Pons (tissue), 1 donor: ENCODE results near the gene VMP1.
"Not testable (repeated sequence)": the region's sequence is repeated elsewhere in the genome, so short reads cannot be mapped to it uniquely, and the experiment has no call there.

Source experiments
- DNase-seq: peaks from one replicate; pipeline ENCODE4 v3.0.0-alpha.2; 2016; ENCODE audit warnings: low spot score

VMP1 gene

DNA sequence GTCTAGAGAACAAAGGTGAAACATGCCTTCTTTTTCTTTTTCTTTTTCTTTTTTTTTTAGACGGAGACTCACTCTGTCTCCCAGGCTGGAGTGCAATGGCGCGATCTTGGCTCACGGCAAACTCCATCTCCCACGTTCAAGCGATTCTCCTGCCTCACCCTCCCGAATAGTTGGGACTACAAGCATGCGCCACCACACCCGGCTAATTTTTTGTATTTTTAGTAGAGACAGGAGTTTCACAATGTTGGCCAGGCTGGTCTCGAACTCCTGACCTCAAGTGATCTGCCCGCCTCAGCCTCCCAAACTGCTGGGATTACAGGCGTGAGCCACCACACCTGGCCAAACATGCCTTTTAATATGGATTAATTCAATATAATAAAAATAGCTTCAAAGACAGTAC, 47.6 kb downstream of the VMP1 start:
- not testable (repeated sequence) for DNase-seq

- no peak for DNase-seq
Measured at GRCh38 chr17:59756236-59756818, 48.9 kb downstream of the VMP1 start.

DNA sequence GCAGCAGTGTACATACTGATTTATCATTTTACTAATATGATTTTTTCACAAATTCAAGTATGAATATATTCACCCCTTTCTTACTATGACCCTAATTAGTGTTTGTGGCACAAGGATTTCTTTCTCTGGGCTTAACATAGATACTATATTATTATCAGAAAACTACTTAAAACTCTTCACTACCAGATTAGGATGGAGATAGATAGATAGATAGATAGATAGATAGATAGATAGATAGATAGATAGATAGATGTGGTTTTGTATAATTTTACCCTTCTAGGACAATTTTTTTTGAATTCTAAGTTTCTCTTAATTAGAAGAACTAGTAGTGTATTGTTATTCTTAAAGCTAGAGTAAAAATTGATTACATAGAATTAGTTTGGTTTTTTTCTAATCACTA, 49.6 kb downstream of the VMP1 start:
- no peak for DNase-seq

- no peak for DNase-seq
Measured at GRCh38 chr17:59757470-59757869, 50.0 kb downstream of the VMP1 start.

- no peak for DNase-seq
Measured at GRCh38 chr17:59757881-59758385, 50.5 kb downstream of the VMP1 start.

DNA sequence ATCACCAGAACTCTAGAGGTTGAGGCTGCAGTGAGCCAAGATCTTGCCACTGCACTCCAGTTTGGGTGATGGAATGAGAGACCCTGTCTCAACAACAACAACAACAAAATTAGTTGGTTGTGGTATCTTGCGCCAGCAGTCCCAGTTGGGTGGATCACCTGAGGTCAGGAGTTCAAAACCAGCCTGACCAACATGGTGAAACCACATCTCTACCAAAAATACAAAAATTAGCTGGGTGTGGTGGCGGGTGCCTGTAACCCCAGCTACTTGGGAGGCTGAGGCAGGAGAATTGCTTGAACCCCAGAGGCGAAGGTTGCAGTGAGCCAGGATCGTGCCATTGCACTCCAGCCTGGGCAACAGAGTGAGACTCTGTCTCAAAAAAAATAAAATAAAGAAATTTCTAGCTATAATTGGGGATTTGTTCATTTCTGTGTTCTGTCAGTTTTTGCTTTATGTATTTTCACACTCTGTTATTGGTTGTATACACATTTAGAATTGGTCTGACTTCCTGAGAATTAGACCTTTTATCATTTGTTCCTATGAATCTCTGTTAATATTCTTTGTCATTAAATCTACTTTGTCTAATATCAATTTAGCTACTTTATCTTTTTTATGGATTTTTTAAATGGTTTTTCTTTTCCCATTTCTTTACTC, 51.7 kb downstream of the VMP1 start:
- DNase-seq, result not testable (repeated sequence)

GRCh38 chr17:59760160-59760559, 52.7 kb downstream of the VMP1 start:
- no peak for DNase-seq

GRCh38 chr17:59761385-59762048, 54.1 kb downstream of the VMP1 start:
- no peak for DNase-seq

GRCh38 chr17:59762049-59762823, 54.8 kb downstream of the VMP1 start:
- no peak for DNase-seq

DNA sequence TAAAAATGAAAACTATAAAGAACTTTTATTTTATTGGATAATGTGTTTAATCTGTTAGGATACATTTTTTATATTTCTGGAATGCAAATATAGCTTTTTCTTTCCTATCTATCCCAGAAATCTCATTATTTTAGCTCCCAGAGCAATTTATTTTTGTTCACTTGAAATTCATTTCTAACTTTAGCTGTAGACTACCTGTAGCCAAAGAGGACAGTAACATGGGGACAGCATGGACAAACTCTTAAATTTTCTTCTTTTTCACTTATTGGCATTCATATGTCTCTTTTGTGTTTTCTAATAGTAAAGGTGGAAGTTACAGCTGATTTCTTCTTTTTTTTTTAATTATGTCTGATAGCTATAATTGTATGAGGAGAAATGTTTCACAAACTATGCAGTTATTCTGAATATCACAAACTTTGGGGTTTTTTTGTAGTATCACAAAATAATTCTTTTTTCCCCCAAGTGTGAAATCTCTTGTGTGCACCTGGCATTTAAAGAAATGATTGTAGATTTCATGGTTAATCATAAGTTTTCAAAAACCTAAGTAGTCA, 55.4 kb downstream of the VMP1 start:
- DNase-seq, result no peak

DNA sequence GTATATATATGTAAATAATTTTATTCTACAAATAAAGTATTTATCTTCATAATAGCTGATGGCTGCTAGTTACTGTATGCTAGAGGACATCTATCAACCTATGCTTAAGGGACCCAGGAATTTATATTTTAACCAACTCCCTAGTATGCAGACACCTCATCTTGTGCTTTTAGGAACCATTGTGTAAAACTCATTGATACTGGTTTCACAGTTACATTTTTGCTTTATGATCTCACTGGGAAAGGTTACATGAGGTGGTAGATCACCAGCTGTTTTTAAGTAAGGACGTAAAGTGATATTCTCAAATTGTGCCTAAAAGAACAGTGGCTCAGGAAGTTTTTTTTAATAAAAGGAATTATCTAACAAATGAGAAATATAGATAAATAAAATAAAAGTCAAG, 56.4 kb downstream of the VMP1 start:
- no peak for DNase-seq

- no peak for DNase-seq
Measured at GRCh38 chr17:59764292-59764741, 56.9 kb downstream of the VMP1 start.

- DNase-seq, result no peak
Measured at GRCh38 chr17:59765038-59765437, 57.6 kb downstream of the VMP1 start.

DNA sequence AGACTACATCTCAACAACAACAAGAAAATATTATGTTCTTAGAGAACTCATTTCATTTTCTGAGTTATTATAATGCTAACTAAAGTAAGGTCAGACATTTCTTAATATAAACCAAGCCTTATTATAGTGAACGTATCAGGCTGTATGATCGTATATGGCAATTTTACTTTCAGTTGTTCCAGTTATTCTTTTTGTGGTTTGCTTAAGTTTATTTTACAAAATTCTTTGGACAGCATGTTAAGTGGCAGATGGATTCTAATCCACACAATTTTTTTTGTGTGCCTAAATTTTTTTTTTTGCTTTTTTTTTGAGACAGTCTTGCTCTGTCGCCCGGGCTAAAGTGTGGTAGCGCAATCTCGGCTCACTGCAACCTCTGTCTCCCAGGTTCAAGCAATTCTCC, 59.0 kb downstream of the VMP1 start:
- no peak for DNase-seq

- no peak for DNase-seq
Measured at GRCh38 chr17:59767176-59767575, 59.7 kb downstream of the VMP1 start.

GRCh38 chr17:59769887-59770286, 62.4 kb downstream of the VMP1 start:
- DNase-seq, result peak; percentile 84

GRCh38 chr17:59771093-59771492, 63.6 kb downstream of the VMP1 start:
- no peak for DNase-seq

GRCh38 chr17:59775786-59776350, 68.4 kb downstream of the VMP1 start:
- DNase-seq, result no peak

GRCh38 chr17:59776577-59776976, 69.1 kb downstream of the VMP1 start:
- no peak for DNase-seq

DNA sequence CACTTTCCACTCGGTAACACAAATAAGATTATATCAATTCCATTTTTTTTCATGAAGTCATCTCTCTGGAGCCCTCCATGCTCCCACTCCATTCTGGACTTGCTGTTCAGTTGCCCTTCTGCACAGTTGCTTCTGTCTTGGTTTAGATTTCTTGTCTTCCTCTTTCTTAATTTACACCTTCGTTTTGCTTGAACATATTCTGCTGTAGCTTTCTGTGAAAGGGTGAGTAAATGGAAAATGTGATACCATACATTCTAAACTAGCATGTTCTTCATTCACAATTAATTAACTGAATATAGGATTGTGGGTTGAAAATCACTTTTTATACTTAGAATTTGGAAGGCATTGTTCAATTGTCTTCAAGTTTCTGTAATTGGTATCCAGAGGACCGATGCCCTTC, 69.6 kb downstream of the VMP1 start:
- DNase-seq, result no peak

- DNase-seq, result no peak
Measured at GRCh38 chr17:59778996-59779395, 71.5 kb downstream of the VMP1 start.

- no peak for DNase-seq
Measured at GRCh38 chr17:59779521-59779920, 72.1 kb downstream of the VMP1 start.
